Stimulated activated naive CD8-positive, alpha-beta T cell treated with anti-CD3 and anti-CD28 coated beads, Interleukin-15, amount 100 ng/mL, for 72 hours (primary cell): ENCODE data around the gene HSD17B7.
"Not testable (repeated sequence)": the region's sequence is repeated elsewhere in the genome, so short reads cannot be mapped to it uniquely, and the experiment has no call there.

Source experiments
- ATAC-seq: fragments of 150-1000 bp; cut with Tn5 transposase; 2 replicates; pipeline ENCODE4 v1.10.0; 2021; ENCODE audit warnings: mild to moderate bottlenecking, moderate library complexity
- DNase-seq, 2 donors: peaks; one replicate each; pipeline ENCODE4 v3.0.0; 2021 to 2022
- H3K27ac Mint-ChIP-seq, 2 donors: one replicate each; pipeline ENCODE4 v1.8.0; 2022; ENCODE audit warnings: mild to moderate bottlenecking in 2 of 2, mixed read lengths in 2 of 2, moderate library complexity in 2 of 2
- H3K27me3 Mint-ChIP-seq: one replicate; pipeline ENCODE4 v1.8.0; 2022; ENCODE audit warnings: mixed read lengths
- H3K4me1 Mint-ChIP-seq: one replicate; pipeline ENCODE4 v1.8.0; 2022; ENCODE audit warnings: mild to moderate bottlenecking, mixed read lengths
- H3K4me3 Mint-ChIP-seq, 2 donors: one replicate each; pipeline ENCODE4 v1.8.0; 2022; ENCODE audit warnings: mild to moderate bottlenecking in 2 of 2, mixed read lengths in 2 of 2, moderate library complexity in 1 of 2
- H3K9me3 Mint-ChIP-seq, 2 donors: one replicate each; pipeline ENCODE4 v1.8.0; 2022; ENCODE audit warnings: mixed read lengths in 2 of 2

HSD17B7 gene

DNA sequence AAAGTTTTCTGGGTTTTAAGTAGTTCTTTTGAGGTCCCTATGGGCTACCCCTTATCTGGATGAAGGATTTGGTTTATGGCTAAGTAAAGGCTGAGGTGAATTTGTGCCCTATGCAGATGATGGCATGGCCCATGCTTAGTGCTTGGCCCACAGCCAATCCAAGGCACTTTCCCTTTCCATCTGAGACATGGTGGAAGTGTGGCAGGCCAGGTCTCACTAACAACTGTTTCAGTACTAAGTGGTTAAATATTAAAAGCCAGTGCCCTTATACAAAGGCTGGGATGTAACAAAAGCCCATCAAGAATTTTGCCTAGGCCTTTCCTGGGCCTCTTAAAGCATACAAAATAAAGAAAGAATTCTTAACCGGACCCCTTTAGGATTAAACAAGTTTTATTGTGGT is 1.7 kb upstream of the HSD17B7 start:
- H3K4me1 Mint-ChIP-seq, H3K27me3 Mint-ChIP-seq, H3K27ac Mint-ChIP-seq, H3K9me3 Mint-ChIP-seq, H3K4me3 Mint-ChIP-seq, DNase-seq, ATAC-seq: not testable (repeated sequence)

DNA sequence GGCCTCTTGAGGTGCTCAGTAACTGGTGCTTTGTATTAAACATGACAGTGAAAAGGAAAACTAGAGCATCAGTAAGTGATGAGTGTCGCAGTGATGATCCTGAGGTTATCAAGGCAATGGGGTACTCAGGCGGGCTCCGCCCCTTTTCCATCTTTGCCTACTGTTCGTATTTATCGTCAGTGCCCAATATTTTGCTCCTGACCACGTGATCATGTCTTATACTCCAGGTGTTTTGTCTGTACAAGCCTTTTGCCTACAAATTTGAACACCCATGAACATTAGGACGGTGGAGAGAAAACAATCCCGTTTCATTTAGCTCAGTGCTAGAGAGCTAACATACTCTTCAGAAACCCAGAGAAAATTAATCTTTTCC is 469 bp downstream of the HSD17B7 start:
- peak overlapping the region; percentile 94 to 95 for H3K27ac Mint-ChIP-seq
- DNase-seq, H3K27me3 Mint-ChIP-seq, H3K4me1 Mint-ChIP-seq, H3K9me3 Mint-ChIP-seq: not testable (repeated sequence)
- H3K4me3 Mint-ChIP-seq = peak overlapping the region; percentile 89 to 90
- peak; percentile 1 for ATAC-seq

DNA sequence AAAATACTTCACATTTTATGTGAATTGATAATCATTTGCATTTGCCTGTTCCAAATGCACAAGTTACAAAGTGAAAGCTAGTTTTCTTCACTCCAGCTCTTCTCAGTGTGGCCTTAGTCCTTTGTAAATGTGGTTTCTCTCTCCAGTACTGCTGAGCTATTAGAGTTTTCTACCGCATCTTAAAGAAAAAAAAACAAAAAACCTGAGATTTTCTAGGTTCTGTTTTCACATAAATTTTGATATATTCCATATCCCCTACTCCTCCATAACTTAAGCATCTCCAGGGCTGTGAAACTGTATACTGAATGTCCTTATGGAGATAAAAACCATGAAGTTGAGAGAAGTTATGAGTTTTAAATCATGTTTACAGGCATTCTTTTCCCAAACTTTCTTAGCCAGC is 3.8 kb downstream of the HSD17B7 start:
- DNase-seq, H3K4me3 Mint-ChIP-seq, H3K27me3 Mint-ChIP-seq, ATAC-seq, H3K27ac Mint-ChIP-seq, H3K9me3 Mint-ChIP-seq: not testable (repeated sequence)
- H3K4me1 Mint-ChIP-seq = peaks cover 10% of the 10 kb centered on the region

DNA sequence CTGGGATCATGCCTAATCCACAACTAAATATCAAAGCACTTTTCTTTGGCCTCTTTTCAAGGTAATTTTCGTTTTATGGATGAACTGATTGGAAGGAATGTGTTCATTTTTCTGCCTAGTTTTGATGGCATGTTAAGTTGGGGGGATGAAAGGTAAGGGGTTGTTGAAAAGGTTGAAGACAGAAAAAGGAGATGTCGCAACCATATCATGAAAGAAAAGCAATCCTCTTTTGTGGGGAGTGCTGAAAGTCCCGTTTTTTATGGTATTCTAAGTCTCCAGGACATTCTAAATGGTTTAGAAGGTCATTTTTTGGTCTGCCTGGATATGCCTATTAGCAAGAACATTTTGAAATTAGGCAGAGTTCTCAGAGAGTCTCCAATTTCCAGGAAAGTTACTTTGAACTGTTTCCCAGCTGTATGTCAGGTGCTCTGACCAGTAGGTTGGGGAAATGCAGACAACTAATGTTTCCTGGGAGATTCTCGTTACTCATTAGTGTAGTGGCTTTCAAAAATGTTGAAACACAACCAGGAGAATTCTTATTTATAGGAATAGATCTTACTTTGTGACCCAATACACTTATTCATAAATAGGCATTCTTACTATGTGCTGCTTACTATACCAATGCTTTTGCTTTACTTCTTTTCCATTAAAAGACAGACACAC is 6.2 kb downstream of the HSD17B7 start:
- H3K27me3 Mint-ChIP-seq, DNase-seq, ATAC-seq, H3K4me3 Mint-ChIP-seq, H3K9me3 Mint-ChIP-seq: not testable (repeated sequence)
- H3K27ac Mint-ChIP-seq = peak overlapping the region in 1 of 2 donors; percentile 18
- H3K4me1 Mint-ChIP-seq = peaks cover 10% of the 10 kb centered on the region

DNA sequence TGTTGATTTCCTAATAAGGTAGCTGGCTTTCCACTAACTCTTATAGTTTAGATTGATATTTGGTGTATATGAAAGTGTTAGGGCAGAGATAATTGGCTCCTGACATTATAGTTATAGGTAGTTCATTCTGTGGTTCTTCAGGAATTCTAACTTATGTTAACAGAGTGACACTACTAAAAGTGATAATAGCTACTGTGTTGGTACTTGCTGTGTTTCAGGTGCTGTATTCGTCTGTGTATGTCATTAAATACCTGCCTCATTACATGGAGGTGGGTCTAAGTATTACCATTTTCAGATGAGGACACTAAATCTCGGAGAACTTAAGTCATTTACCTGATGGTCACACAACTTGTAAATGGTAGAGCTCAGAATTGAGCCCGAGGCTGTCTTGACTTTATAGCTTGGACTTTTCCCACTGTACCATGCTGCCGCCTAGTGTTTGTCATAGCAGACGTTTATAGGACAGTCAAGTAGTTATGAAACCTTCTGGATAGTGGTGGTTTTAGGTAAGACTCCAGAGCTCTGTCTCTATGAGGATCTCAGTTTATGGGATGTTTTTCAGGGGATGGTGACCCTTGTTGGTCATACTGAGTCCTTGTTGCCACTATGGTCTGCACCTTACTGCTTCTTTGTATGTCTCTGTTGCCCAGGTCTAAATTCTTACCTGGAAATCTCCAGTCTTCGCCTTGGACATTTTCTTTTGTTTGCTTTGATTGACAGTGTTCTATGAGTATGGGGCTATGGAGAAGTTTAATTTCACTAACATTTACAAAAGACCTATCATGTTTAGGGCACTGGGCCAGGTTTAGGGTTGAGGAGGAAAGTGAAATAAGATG is 9.7 kb downstream of the HSD17B7 start:
- H3K27me3 Mint-ChIP-seq, DNase-seq: not testable (repeated sequence)

DNA sequence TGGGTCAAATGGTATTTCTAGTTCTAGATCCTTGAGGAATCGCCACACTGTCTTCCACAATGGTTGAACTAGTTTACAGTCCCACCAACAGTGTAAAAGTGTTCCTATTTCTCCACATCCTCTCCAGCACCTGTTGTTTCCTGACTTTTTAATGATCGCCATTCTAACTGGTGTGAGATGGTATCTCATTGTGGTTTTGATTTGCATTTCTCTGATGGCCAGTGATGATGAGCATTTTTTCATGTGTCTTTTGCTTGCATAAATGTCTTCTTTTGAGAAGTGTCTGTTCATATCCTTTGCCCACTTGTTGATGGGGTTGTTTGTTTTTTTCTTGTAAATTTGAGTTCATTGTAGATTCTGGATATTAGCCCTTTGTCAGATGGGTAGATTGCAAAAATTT is 17.0 kb downstream of the HSD17B7 start:
- H3K27me3 Mint-ChIP-seq, ATAC-seq, H3K9me3 Mint-ChIP-seq, H3K4me3 Mint-ChIP-seq, H3K27ac Mint-ChIP-seq, H3K4me1 Mint-ChIP-seq, DNase-seq: not testable (repeated sequence)

More for the DNA sequence above, 9.7 kb downstream of the HSD17B7 start:
- peak overlapping the region in 1 of 2 donors; percentile 14 for H3K27ac Mint-ChIP-seq
- not testable (repeated sequence) for H3K9me3 Mint-ChIP-seq, H3K4me1 Mint-ChIP-seq, H3K4me3 Mint-ChIP-seq, ATAC-seq

DNA sequence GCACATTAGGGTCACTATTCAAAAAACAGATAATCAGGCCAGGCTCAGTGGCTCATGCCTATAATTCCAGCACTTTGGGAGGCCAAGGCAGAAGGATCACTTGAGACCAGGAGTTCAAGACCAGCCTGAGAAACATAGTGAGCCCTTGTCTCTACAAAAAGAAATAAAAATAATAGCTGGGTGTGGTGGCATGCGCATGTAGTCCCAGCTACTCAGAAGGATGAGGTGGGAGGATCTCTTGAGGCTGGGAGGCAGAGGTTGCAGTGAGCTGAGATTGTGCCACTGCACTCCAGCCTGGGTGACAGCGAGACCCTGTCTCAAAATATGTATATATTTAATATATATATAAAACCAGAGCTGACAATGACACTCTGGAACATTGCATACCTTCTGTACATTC is 21.9 kb downstream of the HSD17B7 start:
- H3K27me3 Mint-ChIP-seq, H3K9me3 Mint-ChIP-seq, ATAC-seq, H3K4me1 Mint-ChIP-seq, DNase-seq, H3K4me3 Mint-ChIP-seq: not testable (repeated sequence)
- peak overlapping the region in 1 of 2 donors; percentile 19 for H3K27ac Mint-ChIP-seq

DNA sequence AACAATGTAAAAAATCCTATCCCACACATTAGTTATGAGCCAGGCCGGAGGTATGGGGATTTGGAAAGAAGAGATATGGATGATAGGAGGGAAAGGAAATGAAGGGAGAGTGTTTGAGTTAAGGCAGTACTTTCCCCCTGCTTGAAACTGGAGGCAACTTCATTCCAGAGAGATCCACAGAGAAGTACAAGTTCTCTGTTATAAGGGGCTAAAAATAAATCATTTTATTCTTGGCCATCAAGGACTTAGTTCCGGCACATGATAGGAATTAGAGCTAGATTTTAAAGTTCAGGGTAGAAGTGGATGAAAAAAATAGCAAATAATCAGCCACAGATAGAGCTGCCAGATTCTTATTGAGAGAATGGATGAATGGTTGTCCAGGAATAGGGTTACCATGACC is 27.6 kb downstream of the HSD17B7 start:
- Mint-ChIP-seq H3K4me1 (peaks cover 15% of the 10 kb centered on the region), H3K27me3 (peaks cover 25% of the 10 kb centered on the region)

DNA sequence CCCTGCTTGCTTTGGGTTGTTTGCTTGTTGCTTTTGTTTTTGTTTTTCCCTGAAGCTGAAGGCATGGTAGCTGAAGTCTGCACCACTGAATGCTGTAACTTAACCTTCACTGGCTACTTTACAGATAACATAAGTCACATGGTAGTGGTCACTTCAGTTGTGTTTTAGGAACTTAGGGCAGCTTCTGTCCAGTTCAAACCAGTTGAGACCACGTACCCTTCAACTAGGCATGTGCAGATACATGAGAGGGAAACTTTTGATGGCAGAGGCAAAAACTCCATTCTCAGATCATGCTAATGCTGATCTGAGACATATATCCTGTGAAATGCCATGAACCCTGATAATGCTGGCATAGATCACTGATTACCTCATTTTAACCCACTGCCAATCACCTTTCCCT is 28.2 kb downstream of the HSD17B7 start:
- H3K27ac Mint-ChIP-seq, ATAC-seq, H3K4me3 Mint-ChIP-seq, H3K9me3 Mint-ChIP-seq, DNase-seq: not testable (repeated sequence)
- Mint-ChIP-seq H3K4me1 (peaks cover 19% of the 10 kb centered on the region), H3K27me3 (peaks cover 27% of the 10 kb centered on the region)

More for the DNA sequence above, 27.6 kb downstream of the HSD17B7 start:
- ATAC-seq, H3K27ac Mint-ChIP-seq, DNase-seq, H3K9me3 Mint-ChIP-seq, H3K4me3 Mint-ChIP-seq: not testable (repeated sequence)

DNA sequence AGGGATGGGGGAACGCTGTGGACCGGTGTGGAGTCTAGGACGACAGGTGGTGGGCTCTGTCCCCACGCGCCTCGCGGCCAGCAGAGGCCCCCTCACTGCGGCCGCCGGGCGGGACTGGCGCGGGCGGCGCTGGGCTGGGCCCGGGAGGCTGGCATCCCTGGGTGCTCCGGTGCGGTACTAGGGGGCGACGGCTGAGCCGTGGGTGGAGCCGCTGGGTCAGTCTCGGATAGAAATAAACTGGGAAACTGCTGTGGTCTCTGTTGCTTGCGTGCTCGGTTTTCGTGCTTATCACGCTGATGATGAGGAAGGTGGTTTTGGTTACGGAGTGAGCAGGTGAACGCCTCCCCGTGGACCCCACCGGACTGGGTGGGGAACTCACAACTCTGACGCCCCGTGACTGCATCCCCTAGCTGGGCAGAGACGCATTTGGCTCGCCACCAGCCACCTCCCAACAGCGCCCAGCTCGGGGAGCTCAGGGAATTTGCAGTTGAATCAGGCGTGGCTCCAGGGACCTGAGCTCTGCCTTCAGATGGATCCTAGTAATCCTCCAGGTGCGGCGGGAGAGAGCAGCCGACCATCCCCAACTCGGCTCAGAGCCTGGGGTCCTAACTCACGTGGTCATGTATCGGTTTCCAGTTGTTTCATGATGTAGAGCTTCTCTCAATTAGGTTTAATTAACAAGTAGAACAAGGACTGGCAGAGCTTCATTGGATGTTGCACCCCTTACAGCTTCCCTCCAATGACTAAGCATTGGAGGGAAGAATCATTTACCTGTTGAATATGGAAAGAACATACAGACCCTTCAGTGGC is 32.1 kb downstream of the HSD17B7 start:
- DNase-seq = peak; percentile 11 to 14
- ATAC-seq = peak; percentile 62
- H3K27ac Mint-ChIP-seq = peak overlapping the region in 1 of 2 donors; percentile 87
- peak overlapping the region; percentile 76 for H3K4me3 Mint-ChIP-seq
- H3K27me3 Mint-ChIP-seq = peaks cover 58% of the 10 kb centered on the region
- H3K9me3 Mint-ChIP-seq = no peaks in the 10 kb centered on the region
- H3K4me1 Mint-ChIP-seq = peaks cover 19% of the 10 kb centered on the region

DNA sequence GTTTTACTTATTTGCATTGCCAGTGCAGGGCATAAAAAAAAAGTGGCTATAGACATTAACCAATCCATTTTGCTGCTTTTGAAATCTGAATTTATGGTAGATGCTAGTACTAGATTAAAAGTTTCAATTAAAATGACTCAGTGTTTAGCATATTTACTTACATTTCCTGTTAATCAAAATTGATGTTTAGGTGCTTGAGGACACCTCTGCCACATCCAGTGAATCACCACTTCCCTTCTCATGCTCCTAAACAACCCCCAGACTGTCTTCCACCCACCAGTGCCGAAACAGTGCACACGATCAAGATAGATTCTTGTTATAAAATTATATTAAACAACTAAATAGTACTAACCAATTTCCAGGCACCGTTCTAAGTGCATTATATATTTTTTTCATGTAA is 32.7 kb downstream of the HSD17B7 start:
- H3K27ac Mint-ChIP-seq = no peak overlapping the region
- H3K4me3 Mint-ChIP-seq = peak overlapping the region; percentile 35 to 76
- H3K27me3 Mint-ChIP-seq = peaks cover 59% of the 10 kb centered on the region
- ATAC-seq = peak; percentile 86
- peaks cover 19% of the 10 kb centered on the region for H3K4me1 Mint-ChIP-seq
- no peaks in the 10 kb centered on the region for H3K9me3 Mint-ChIP-seq
- DNase-seq = peak; percentile 2 to 12

DNA sequence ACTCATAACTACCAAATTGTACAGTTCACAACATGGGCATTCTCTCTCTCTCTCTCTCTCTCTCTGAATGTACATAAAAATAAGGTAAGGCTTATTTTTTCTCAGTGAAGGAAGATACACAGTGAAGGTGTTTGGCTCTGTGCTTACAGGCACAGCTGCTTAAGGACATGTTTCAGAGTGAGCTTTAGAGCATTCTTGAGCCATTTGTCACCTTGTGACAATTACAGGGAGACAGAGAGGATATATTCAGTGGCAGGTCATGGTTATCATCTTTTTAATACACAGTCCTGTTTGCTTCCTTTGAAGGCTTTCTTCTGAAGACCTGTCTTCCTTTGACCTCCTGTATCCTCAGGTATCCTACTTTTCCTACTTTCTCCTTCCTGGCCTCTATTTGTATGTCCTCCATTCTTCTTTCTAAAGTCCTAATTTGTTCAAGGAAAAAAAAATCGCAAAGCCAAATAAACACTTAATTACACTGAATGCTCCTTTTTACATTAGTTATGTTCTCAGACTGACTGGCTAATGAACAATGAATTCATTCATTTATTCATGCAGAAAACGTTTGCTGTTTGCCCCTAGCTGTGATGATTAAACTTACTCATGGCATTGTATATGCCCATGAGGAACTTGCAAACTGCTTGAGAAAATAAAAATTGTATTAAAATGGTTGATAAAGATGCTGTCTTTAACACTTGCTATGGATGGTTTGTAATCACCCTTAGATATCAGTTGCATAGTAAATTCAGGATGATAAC is 33.4 kb downstream of the HSD17B7 start:
- ATAC-seq (peak; percentile 21), DNase-seq (no peak)
- H3K27ac Mint-ChIP-seq = no peak overlapping the region
- H3K4me1 Mint-ChIP-seq = peaks cover 19% of the 10 kb centered on the region
- no peak overlapping the region for H3K4me3 Mint-ChIP-seq
- no peaks in the 10 kb centered on the region for H3K9me3 Mint-ChIP-seq
- H3K27me3 Mint-ChIP-seq = peaks cover 67% of the 10 kb centered on the region

DNA sequence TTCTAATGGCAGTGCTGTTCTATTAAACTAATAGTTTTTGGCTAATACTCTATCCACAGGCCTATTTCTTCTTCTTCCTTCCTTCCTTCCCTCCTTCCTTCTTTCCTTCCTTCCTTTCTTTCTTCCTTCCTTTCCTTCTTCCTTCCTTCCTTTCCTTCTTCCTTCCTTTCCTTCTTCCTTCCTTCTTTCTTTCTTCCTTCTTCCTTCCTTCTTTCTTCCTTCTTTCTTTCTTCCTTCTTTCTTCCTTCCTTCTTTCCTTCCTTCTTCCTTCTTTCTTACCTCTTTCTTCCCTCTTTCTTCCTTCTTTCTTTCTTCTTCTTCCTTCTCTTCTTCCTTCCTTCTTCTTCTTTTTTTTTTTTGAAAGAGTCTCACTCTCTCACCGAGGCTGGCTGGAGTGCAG is 38.8 kb downstream of the HSD17B7 start:
- Mint-ChIP-seq H3K27ac (no peak overlapping the region), H3K4me1 (peaks cover 12% of the 10 kb centered on the region), H3K27me3 (peaks cover 71% of the 10 kb centered on the region), H3K4me3 (no peak overlapping the region), H3K9me3 (peaks cover 0 to 5% of the 10 kb centered on the region in 2 donors)
- ATAC-seq (no peak), DNase-seq (no peak)

DNA sequence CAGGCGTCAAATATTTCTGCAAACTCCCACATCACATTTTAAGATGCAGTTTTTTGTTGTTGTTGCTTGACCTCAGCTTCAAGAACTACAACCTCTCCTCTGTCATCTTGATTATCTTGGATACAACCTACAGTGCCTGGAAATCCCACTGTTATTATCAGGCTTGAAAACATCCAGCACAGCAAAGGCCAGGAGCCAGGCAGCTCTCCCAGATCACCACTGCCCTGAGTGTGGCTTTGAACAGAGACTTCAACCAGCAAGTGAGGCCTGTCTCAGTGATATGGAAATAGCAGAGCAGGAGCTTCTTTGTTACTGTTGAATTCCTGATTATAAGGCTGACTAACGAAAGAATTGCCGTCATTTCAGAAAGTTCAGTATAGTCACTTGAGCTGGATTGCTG is 42.0 kb downstream of the HSD17B7 start:
- peaks cover 46% of the 10 kb centered on the region for H3K27me3 Mint-ChIP-seq
- no peak for ATAC-seq
- H3K4me1 Mint-ChIP-seq = peaks cover 28% of the 10 kb centered on the region
- H3K27ac Mint-ChIP-seq = no peak overlapping the region
- no peak overlapping the region for H3K4me3 Mint-ChIP-seq
- DNase-seq = no peak
- peaks cover 0 to 6% of the 10 kb centered on the region in 2 donors for H3K9me3 Mint-ChIP-seq
